ENCODE results near the gene AGO1. TPM values are rescaled to one million over a fixed set of nuclear protein-coding genes. Genes with fewer than 3 reads are reported as not detected.

The AGO1 gene
- total and polyA plus RNA-seq, 2 of the 8 experiments (the other 6 are each of a cell fraction or from before 2014, with no cell fraction given) = 15.1 to 73.7 TPM

- TF ChIP-seq CHD7 (IDR thresholded peaks at IDR 0.05; ENCODE audit: insufficient replicate concordance, low read length) (no peak), EP300 (IDR thresholded peaks at IDR 0.05; ENCODE audit: borderline replicate concordance in 1 of 2, low read depth in 2 of 2, low read length in 2 of 2) (no peak), RAD21 (IDR thresholded peaks at IDR 0.05 in 1 of 2, conservative IDR thresholded peaks at IDR 0.05 in 1 of 2; ENCODE audit: low read depth in 2 of 2, low read length in 2 of 2) (no peak)
Measured at GRCh38 chr1:35893051-35893879, 10.3 kb downstream of the AGO1 start (continued).
